Measurements from ENCODE around the gene TRAK1. TPM values are rescaled to one million over a fixed set of nuclear protein-coding genes. Genes with fewer than 3 reads are reported as not detected.
A peak's percentile ranks its signal among the peaks of the same experiment; 100 is the strongest.

The TRAK1 gene
- total RNA-seq, 1 donor from 2014 or later = 49.2 TPM

DNA sequence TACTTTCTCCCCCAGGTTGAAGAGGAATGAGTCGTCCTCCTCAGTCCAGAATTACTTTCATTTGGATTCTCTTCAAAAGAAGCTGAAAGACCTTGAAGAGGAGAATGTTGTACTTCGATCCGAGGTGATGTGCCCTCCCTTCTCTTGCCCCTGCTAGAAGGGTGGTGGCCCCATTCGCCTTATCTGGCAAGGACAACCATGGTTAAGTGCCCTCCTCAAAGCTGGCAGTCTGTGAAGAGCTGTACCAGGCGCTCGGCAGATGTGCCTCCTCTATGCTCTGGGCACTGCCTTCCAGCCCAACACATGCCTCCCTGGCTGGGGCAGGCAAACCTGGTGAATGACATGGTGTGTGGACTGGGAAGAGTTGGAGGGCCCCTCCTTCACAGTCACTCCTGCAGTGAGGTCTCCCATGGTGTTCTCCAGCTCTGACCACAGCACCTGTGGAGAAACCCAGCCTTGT lies 97.9 kb downstream of the TRAK1 start:
- DNase-seq (ENCODE audit: extremely low spot score, unreplicated experiment) = no peak
- H3K27ac Mint-ChIP-seq = no peak overlapping the region
- H3K27me3 Mint-ChIP-seq = no peaks in the 10 kb centered on the region
- H3K4me1 Mint-ChIP-seq (ENCODE audit: unreplicated experiment) = peaks cover 12% of the 10 kb centered on the region
- H3K4me3 Mint-ChIP-seq = no peak overlapping the region
- TF ChIP-seq, protein P1, sequence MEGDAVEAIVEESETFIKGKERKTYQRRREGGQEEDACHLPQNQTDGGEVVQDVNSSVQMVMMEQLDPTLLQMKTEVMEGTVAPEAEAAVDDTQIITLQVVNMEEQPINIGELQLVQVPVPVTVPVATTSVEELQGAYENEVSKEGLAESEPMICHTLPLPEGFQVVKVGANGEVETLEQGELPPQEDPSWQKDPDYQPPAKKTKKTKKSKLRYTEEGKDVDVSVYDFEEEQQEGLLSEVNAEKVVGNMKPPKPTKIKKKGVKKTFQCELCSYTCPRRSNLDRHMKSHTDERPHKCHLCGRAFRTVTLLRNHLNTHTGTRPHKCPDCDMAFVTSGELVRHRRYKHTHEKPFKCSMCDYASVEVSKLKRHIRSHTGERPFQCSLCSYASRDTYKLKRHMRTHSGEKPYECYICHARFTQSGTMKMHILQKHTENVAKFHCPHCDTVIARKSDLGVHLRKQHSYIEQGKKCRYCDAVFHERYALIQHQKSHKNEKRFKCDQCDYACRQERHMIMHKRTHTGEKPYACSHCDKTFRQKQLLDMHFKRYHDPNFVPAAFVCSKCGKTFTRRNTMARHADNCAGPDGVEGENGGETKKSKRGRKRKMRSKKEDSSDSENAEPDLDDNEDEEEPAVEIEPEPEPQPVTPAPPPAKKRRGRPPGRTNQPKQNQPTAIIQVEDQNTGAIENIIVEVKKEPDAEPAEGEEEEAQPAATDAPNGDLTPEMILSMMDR (conservative IDR thresholded peaks at IDR 0.05) = no peak
- H3K36me3 Mint-ChIP-seq = peaks cover 17% of the 10 kb centered on the region
- no peaks in the 10 kb centered on the region for H3K9me3 Mint-ChIP-seq

DNA sequence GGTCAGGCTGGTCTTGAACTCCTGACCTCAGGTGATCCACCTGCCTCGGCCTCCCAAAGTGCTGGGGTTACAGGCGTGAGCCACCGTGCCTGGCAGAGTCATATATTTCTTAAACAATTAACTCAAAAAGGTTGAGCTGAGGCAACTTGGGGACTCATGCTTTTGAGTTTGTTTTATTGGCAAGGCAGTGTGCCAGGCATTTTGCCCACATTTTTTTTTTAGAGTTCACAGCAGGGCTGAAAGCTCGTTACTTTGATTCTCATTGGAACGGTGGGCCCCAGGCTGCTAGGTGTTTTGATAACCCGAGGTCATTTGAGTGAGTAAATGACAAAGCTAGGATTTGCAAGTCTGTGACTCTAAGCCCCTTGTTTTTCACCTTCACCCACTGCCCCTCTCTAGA lies 98.6 kb downstream of the TRAK1 start:
- no peak for DNase-seq (ENCODE audit: extremely low spot score, unreplicated experiment)
- peaks cover 4% of the 10 kb centered on the region for H3K4me1 Mint-ChIP-seq (ENCODE audit: unreplicated experiment)
- TF ChIP-seq, protein P1 (conservative IDR thresholded peaks at IDR 0.05) = no peak
- H3K36me3 Mint-ChIP-seq = peaks cover 13% of the 10 kb centered on the region
- H3K27me3 Mint-ChIP-seq = no peaks in the 10 kb centered on the region
- H3K4me3 Mint-ChIP-seq = no peak overlapping the region
- no peaks in the 10 kb centered on the region for H3K9me3 Mint-ChIP-seq
- H3K27ac Mint-ChIP-seq = no peak overlapping the region

DNA sequence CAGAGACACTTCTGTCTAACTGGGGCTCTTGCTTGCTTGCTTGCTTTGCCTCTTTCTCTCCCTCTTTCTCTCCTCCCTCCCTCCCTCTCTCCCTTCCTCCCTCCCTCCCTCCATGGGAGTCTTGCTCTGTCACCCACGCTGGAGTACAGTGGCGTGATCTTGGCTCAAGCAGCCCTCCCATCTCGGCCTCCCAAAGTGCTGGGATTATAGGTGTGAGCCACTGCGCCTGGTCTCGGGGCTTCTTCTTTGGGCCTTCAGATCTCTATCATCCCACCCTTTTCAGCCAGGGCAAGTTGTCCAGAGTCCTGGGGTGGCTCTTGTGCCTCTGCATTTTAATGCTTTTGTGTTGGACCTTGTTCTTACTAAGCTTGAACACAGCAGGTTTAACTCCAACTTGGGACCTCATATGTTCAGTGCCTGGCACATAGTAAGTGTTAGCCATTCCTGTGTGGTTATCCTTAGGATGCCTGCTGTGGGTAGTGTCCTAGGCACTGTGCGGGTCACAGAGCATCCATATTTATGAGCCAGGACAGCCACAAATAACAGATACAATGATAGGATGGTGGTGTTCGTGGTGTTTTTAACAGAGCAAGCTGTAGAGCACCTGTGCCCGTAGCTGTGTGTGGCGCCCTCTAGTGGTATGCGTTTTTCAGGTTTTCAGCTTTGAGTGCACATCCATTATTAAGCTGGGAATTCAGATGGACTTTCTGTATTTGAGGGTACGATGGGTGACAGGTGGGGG lies 99.7 kb downstream of the TRAK1 start:
- peaks cover 6% of the 10 kb centered on the region for H3K4me1 Mint-ChIP-seq (ENCODE audit: unreplicated experiment)

DNA sequence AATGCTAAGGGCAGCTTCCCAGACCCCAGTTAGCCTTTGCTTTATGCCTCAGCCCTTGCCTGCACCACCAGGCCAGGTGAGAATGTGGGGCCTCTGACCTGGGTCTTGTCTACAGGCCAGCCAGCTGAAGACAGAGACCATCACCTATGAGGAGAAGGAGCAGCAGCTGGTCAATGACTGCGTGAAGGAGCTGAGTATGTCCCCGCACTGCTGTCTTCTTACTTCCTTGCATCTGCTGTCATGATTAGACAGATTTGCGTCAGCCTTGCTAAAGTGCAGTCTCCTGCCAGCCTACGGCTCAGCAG lies 100.2 kb downstream of the TRAK1 start:
- TF ChIP-seq, protein P1 (conservative IDR thresholded peaks at IDR 0.05) = peak; percentile 48
- Mint-ChIP-seq H3K4me1 (ENCODE audit: unreplicated experiment) (peaks cover 9% of the 10 kb centered on the region), H3K4me3 (no peak overlapping the region), H3K27ac (peak overlapping the region; percentile 22), H3K36me3 (peaks cover 17% of the 10 kb centered on the region), H3K9me3 (no peaks in the 10 kb centered on the region), H3K27me3 (no peaks in the 10 kb centered on the region)
- DNase-seq (ENCODE audit: extremely low spot score, unreplicated experiment) = no peak

More for the DNA sequence above, 99.7 kb downstream of the TRAK1 start:
- peaks cover 14% of the 10 kb centered on the region for H3K36me3 Mint-ChIP-seq
- H3K27ac Mint-ChIP-seq = peak overlapping the region; percentile 22
- DNase-seq (ENCODE audit: extremely low spot score, unreplicated experiment) = peak; percentile 77
- H3K4me3 Mint-ChIP-seq = no peak overlapping the region
- H3K27me3 Mint-ChIP-seq = no peaks in the 10 kb centered on the region
- TF ChIP-seq, protein P1 (conservative IDR thresholded peaks at IDR 0.05) = peak; percentile 90
- no peaks in the 10 kb centered on the region for H3K9me3 Mint-ChIP-seq

DNA sequence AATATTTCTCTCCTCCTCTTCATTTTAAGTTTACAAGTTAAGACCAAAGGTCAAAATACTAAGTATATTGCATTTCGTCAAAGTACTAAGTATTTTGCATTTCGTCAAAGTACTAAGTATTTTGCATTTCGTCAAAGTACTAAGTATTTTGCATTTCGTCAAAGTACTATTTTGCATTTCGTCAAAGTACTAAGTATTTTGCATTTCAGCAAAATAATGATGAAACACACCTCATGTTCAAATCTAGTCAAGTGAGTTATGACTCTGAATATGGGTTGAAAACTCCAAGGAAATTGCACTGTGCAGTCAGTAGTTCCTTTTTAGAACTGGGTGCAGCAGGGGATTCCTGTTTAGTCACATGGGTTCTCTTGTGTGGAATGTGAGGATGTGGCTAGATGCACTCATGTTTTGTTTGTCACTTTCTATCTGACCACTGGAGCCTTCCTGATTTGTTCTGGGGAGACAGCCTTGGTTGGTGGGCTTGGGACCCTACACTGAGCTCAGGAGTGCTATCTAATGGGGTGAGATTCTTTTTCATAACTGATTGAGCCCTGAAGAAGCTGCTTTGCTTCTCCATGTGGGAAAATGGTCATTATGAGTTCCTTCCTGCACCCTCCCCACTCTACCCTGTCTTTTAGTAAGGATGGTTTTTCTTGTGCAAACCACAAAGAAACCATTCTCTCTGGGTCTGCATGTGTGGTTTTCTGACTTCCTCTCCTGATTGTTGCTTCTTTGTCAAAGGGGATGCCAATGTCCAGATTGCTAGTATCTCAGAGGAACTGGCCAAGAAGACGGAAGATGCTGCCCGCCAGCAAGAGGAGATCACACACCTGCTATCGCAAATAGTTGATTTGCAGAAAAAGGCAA lies 101.4 kb downstream of the TRAK1 start:
- Mint-ChIP-seq H3K9me3 (no peaks in the 10 kb centered on the region), H3K27ac (peak overlapping the region; percentile 57), H3K4me3 (no peak overlapping the region), H3K4me1 (ENCODE audit: unreplicated experiment) (peaks cover 9% of the 10 kb centered on the region), H3K36me3 (peaks cover 12% of the 10 kb centered on the region), H3K27me3 (no peaks in the 10 kb centered on the region)
- TF ChIP-seq, protein P1 (conservative IDR thresholded peaks at IDR 0.05) = no peak
- DNase-seq (ENCODE audit: extremely low spot score, unreplicated experiment) = no peak

All from type B pancreatic cell (in vitro differentiated cells).